ENCODE measurements around the gene SYNJ2.

DNA sequence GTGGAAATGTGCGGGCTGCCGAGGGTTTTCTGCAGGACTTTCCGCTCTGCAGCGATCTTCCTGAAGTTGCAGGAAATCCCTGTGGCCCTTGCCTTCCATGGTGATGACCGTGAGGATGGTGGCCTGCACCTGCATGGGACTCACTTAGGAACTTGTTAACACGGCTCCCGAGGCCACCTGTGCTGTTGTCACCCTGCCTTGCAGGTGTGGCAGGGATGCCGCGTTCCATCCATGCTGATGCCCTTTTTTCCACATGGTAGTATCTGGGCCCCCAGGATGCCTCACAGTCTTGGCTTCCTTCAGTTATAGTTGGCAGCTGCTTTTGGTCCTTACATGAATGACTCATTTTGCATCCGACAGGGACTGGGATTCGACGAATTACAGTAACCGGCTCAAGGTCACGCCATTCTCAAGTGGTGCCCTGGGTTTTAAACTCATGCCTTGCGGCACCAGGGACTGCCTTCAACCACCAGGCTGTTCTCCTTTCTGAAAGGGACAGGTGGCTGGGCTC, 37.2 kb downstream of the SYNJ2 start:
- TF ChIP-seq, protein P1, sequence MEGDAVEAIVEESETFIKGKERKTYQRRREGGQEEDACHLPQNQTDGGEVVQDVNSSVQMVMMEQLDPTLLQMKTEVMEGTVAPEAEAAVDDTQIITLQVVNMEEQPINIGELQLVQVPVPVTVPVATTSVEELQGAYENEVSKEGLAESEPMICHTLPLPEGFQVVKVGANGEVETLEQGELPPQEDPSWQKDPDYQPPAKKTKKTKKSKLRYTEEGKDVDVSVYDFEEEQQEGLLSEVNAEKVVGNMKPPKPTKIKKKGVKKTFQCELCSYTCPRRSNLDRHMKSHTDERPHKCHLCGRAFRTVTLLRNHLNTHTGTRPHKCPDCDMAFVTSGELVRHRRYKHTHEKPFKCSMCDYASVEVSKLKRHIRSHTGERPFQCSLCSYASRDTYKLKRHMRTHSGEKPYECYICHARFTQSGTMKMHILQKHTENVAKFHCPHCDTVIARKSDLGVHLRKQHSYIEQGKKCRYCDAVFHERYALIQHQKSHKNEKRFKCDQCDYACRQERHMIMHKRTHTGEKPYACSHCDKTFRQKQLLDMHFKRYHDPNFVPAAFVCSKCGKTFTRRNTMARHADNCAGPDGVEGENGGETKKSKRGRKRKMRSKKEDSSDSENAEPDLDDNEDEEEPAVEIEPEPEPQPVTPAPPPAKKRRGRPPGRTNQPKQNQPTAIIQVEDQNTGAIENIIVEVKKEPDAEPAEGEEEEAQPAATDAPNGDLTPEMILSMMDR (IDR thresholded peaks at IDR 0.05): no peak
- TF ChIP-seq POLR2A (IDR thresholded peaks at IDR 0.05): no peak

All from heart left ventricle (tissue), 13 donors.